H1 (cell line): ENCODE measurements around the gene PSME3. TPM values are rescaled to one million over a fixed set of nuclear protein-coding genes. Genes with fewer than 3 reads are reported as not detected.

ENCODE experiments used
- CTCF ChIA-PET: fragments of 300-600 bp; sonication (Branson Sonifier 250); formaldehyde crosslinking; loops from one replicate; lab custom pipeline; 2021; ENCODE audit not compliant: partially characterized antibody; lab: Charles Lee
- POLR2A ChIA-PET: fragments of 300-600 bp; sonication (Branson Sonifier 250); formaldehyde crosslinking; loops from one replicate; lab custom pipeline; 2021; ENCODE audit warnings: inconsistent platforms; ENCODE audit not compliant: partially characterized antibody; lab: Charles Lee
- DNase-seq, 2 experiments: peaks; one replicate each; pipeline versions ENCODE4 v3.0.0 to v3.0.0-alpha.2; 2010 to 2022; ENCODE audit warnings: low spot score in 2 of 2, low read depth in 1 of 2, mixed read lengths in 1 of 2
- FAIRE-seq: peaks from 2 replicates; lab custom pipeline; 2011; peaks lifted over from hg19 to GRCh38; lab: Jason Lieb, UNC
- H2AFZ ChIP-seq: 2 replicates; pipeline ENCODE4 v1.8.1; 2012; ENCODE audit warnings: low read length, inconsistent platforms
- H2AK5ac ChIP-seq: 2 replicates; pipeline ENCODE4 v1.6.1; 2013; ENCODE audit warnings: low read depth, low read length
- H2BK120ac ChIP-seq: replicated peaks from 2 replicates; pipeline ENCODE3; 2013; ENCODE audit warnings: low read depth, low read length, inconsistent platforms
- H2BK12ac ChIP-seq: 2 replicates; pipeline ENCODE4 v1.6.1; 2013; ENCODE audit warnings: low read depth, low read length
- H2BK15ac ChIP-seq: 2 replicates; pipeline ENCODE4 v1.6.1; 2013; ENCODE audit warnings: low read length
- H2BK20ac ChIP-seq: 2 replicates; pipeline ENCODE4 v1.6.1; 2013; ENCODE audit warnings: low read length
- H2BK5ac ChIP-seq: 2 replicates; pipeline ENCODE4 v1.6.1; 2013; ENCODE audit warnings: low read depth, low read length
- H3K14ac ChIP-seq: 2 replicates; pipeline ENCODE4 v1.6.1; 2013; ENCODE audit warnings: inconsistent platforms; ENCODE audit not compliant: insufficient read length
- H3K18ac ChIP-seq: 2 replicates; pipeline ENCODE4 v1.6.1; 2013; ENCODE audit warnings: low read length; ENCODE audit errors: extremely low read depth
- H3K23ac ChIP-seq: 2 replicates; pipeline ENCODE4 v1.6.1; 2013; ENCODE audit warnings: inconsistent platforms; ENCODE audit not compliant: insufficient read length
- H3K23me2 ChIP-seq: 2 replicates; pipeline ENCODE4 v1.6.1; 2013; ENCODE audit warnings: low read depth, low read length
- H3K27ac ChIP-seq: 2 replicates; pipeline ENCODE4 v1.6.1; 2011; ENCODE audit warnings: low read depth, low read length, inconsistent platforms
- H3K27me3 ChIP-seq, 4 experiments: replicated peaks in 1 of 4; 1 replicate in 1 of 4; 2 replicates in 3 of 4; pipeline versions ENCODE4 v1.6.1 to v1.8.1; 2011 to 2013; ENCODE audit warnings: low read length in 3 of 4, mild to moderate bottlenecking in 3 of 4, inconsistent platforms in 2 of 4, mixed read lengths in 2 of 4, moderate library complexity in 1 of 4; ENCODE audit not compliant: control insufficient read depth in 3 of 4, insufficient read depth in 3 of 4; ENCODE audit errors: extremely low read depth in 1 of 4
- H3K36me3 ChIP-seq, 4 experiments: 2 replicates each; pipeline versions ENCODE4 v1.6.1 to v1.8.1; 2011 to 2013; ENCODE audit warnings: mild to moderate bottlenecking in 4 of 4, low read length in 3 of 4, moderate library complexity in 2 of 4, control low read depth in 1 of 4, inconsistent platforms in 1 of 4; ENCODE audit not compliant: insufficient read depth in 4 of 4, control insufficient read depth in 2 of 4
- H3K4ac ChIP-seq: replicated peaks from 2 replicates; pipeline ENCODE3; 2013; ENCODE audit warnings: low read length, low read depth, mixed read lengths, inconsistent platforms; ENCODE audit not compliant: insufficient read length
- H3K4me1 ChIP-seq, 4 experiments: replicated peaks in 1 of 4; 1 replicate in 1 of 4; 2 replicates in 3 of 4; pipeline versions ENCODE4 v1.6.1 to v1.8.1; 2011 to 2013; ENCODE audit warnings: low read length in 3 of 4, inconsistent platforms in 2 of 4, mixed read lengths in 1 of 4; ENCODE audit not compliant: insufficient read depth in 4 of 4, control insufficient read depth in 3 of 4
- H3K4me2 ChIP-seq, 2 experiments: 2 replicates each; pipeline versions ENCODE4 v1.6.1 to v1.8.1; 2011 to 2013; ENCODE audit warnings: low read depth in 2 of 2, low read length in 2 of 2, control low read depth in 1 of 2, inconsistent platforms in 1 of 2, mild to moderate bottlenecking in 1 of 2; ENCODE audit not compliant: insufficient read depth in 1 of 2
- H3K4me3 ChIP-seq, 4 experiments: fragments of 200-600, 300-600 bp in 1 of 4; sonication (generic), shearing (Covaris generic), sonication (Bioruptor Twin) in 1 of 4; 2 replicates each; pipeline versions ENCODE4 v1.5.1 to v1.8.1; 2011 to 2016; ENCODE audit warnings: low read length in 4 of 4, low read depth in 3 of 4, control low read depth in 2 of 4, inconsistent platforms in 2 of 4, mild to moderate bottlenecking in 2 of 4, mixed read lengths in 1 of 4, moderate library complexity in 1 of 4; ENCODE audit not compliant: insufficient read depth in 2 of 4; ENCODE audit errors: extremely low read depth in 1 of 4
- H3K56ac ChIP-seq: replicated peaks from 2 replicates; pipeline ENCODE3; 2013; ENCODE audit warnings: low read depth, mild to moderate bottlenecking, mixed read lengths, low read length, inconsistent platforms; ENCODE audit not compliant: insufficient read length
- H3K79me1 ChIP-seq: 2 replicates; pipeline ENCODE4 v1.6.1; 2013; ENCODE audit warnings: low read depth, low read length, control low read depth
- H3K79me2 ChIP-seq, 2 experiments: 2 replicates each; pipeline versions ENCODE4 v1.6.1 to v1.8.1; 2012 to 2013; ENCODE audit warnings: low read length in 2 of 2, mild to moderate bottlenecking in 2 of 2, inconsistent platforms in 1 of 2; ENCODE audit not compliant: insufficient read depth in 2 of 2, control insufficient read depth in 1 of 2
- H3K9ac ChIP-seq, 4 experiments: replicated peaks in 1 of 4; 1 replicate in 1 of 4; 2 replicates in 3 of 4; pipeline versions ENCODE4 v1.6.1 to v1.8.1; 2011 to 2013; ENCODE audit warnings: low read depth in 3 of 4, low read length in 3 of 4, control low read depth in 2 of 4, mild to moderate bottlenecking in 2 of 4, moderate library complexity in 2 of 4, inconsistent platforms in 1 of 4; ENCODE audit errors: extremely low read depth in 1 of 4
- H3K9me3 ChIP-seq, 2 experiments: 2 replicates each; pipeline versions ENCODE4 v1.6.1 to v1.8.1; 2012 to 2013; ENCODE audit warnings: mild to moderate bottlenecking in 2 of 2, moderate library complexity in 2 of 2, control low read depth in 1 of 2, inconsistent platforms in 1 of 2, low read depth in 1 of 2, low read length in 1 of 2, mixed read lengths in 1 of 2; ENCODE audit not compliant: insufficient read depth in 2 of 2
- H4K20me1 ChIP-seq, 2 experiments: replicated peaks in 1 of 2; 2 replicates each; pipeline versions ENCODE3 to v1.8.1; 2011 to 2013; ENCODE audit warnings: inconsistent platforms in 2 of 2, low read length in 2 of 2, mild to moderate bottlenecking in 1 of 2; ENCODE audit not compliant: insufficient read depth in 2 of 2, control insufficient read depth in 1 of 2
- H4K5ac ChIP-seq: 2 replicates; pipeline ENCODE4 v1.6.1; 2013; ENCODE audit warnings: low read length, low read depth, mixed read lengths, inconsistent platforms; ENCODE audit not compliant: insufficient read length
- H4K8ac ChIP-seq: 2 replicates; pipeline ENCODE4 v1.8.0; 2013; ENCODE audit warnings: mild to moderate bottlenecking, moderate library complexity, low read length, inconsistent platforms; ENCODE audit not compliant: insufficient read depth; ENCODE audit errors: extremely low read depth
- H4K91ac ChIP-seq: replicated peaks from 2 replicates; pipeline ENCODE3; 2013; ENCODE audit warnings: low read length, mixed read lengths, inconsistent platforms; ENCODE audit not compliant: insufficient read length
- CBX8 ChIP-seq: fragments of 300-800, 300-1000 bp; sonication (generic); IDR thresholded peaks from 2 replicates; pipeline ENCODE4 v1.7.1; 2016; ENCODE audit warnings: low read depth, low read length, borderline replicate concordance
- CHD2 ChIP-seq: IDR thresholded peaks from 2 replicates; pipeline ENCODE4 v1.6.1; 2012; ENCODE audit warnings: low read length, improper control_type of control experiment
- CREB1 ChIP-seq: IDR thresholded peaks from 2 replicates; pipeline ENCODE4 v1.6.1; 2012; ENCODE audit warnings: inconsistent platforms
- NRF1 ChIP-seq: IDR thresholded peaks from 2 replicates; pipeline ENCODE4 v1.6.1; 2011; ENCODE audit warnings: mild to moderate bottlenecking, low read depth, low read length, improper control_type of control experiment
- SIRT6 ChIP-seq: IDR thresholded peaks from one replicate; pipeline ENCODE4 v1.7.1; 2012; ENCODE audit warnings: low read length, inconsistent platforms
- SP4 ChIP-seq: IDR thresholded peaks from 2 replicates; pipeline ENCODE4 v1.6.1; 2012; ENCODE audit warnings: low read length, inconsistent platforms
- SUZ12 ChIP-seq: fragments of 200-600 bp; sonication (generic); IDR thresholded peaks from 2 replicates; pipeline ENCODE4 v1.6.1; 2012; ENCODE audit warnings: mild to moderate bottlenecking, inconsistent platforms, low read length, moderate library complexity, mixed read lengths
- YY1 ChIP-seq: IDR thresholded peaks from 2 replicates; pipeline ENCODE4 v1.6.1; 2011; ENCODE audit warnings: low read depth, mild to moderate bottlenecking, low read length
- WGBS, 2 experiments: shearing (Covaris generic) in 1 of 2; methylation state at CpG; one replicate each; pipeline versions ENCODE4 v1.1.6 to v1.1.7; 2013 to 2015; ENCODE audit warnings: low lambda C conversion rate in 2 of 2, mixed read lengths in 2 of 2, inconsistent platforms in 1 of 2, low coverage in 1 of 2, missing lambda C conversion rate in 1 of 2; ENCODE audit not compliant: insufficient replicate concordance in 2 of 2, insufficient coverage in 1 of 2, insufficient read length in 1 of 2; ENCODE audit errors: extremely low coverage in 1 of 2, missing lambda C conversion rate in 1 of 2; 5-methylcytosine and 5-hydroxymethylcytosine counted together
- polyA plus RNA-seq, 7 experiments: library from polyadenylated mRNA; depleted of rRNA in 3 of 7; stranded (reverse) in 5 of 7; unstranded in 2 of 7; fragments of >200 nt in 5 of 7; fragments of 200-250 nt in 2 of 7; gene quantifications; 1 replicate in 5 of 7; 2 replicates in 1 of 7; 4 replicates in 1 of 7; pipeline versions ENCODE4 v1.2.1 to v1.2.3, GENCODE V29; 2011 to 2013; ENCODE audit warnings: missing spikeins in 2 of 7, mixed read lengths in 2 of 7
- total RNA-seq: library from RNA; stranded (reverse); fragmentation: NEBNext Ultra II Directional; extraction: Animal tissue kit (Norgen Biotek cat#: 25700); gene quantifications from 2 replicates; pipeline ENCODE4 v1.2.1, GENCODE V29; 2021
- TF ChIP-seq, protein P1 (sequence below), 3 experiments: IDR thresholded peaks; 1 replicate in 2 of 3; 2 replicates in 1 of 3; pipeline versions ENCODE4 v1.5.1 to v1.6.1; 2011; ENCODE audit warnings: low read length in 3 of 3, mild to moderate bottlenecking in 3 of 3, inconsistent platforms in 2 of 3, low read depth in 1 of 3, moderate library complexity in 1 of 3; ENCODE audit not compliant: insufficient read depth in 1 of 3; ENCODE audit errors: control extremely low read depth in 1 of 3

PSME3 gene
- total and polyA plus RNA-seq, 2 of the 8 experiments (the other 6 are each of a cell fraction or from before 2014, with no cell fraction given): 149 to 224 TPM

DNA sequence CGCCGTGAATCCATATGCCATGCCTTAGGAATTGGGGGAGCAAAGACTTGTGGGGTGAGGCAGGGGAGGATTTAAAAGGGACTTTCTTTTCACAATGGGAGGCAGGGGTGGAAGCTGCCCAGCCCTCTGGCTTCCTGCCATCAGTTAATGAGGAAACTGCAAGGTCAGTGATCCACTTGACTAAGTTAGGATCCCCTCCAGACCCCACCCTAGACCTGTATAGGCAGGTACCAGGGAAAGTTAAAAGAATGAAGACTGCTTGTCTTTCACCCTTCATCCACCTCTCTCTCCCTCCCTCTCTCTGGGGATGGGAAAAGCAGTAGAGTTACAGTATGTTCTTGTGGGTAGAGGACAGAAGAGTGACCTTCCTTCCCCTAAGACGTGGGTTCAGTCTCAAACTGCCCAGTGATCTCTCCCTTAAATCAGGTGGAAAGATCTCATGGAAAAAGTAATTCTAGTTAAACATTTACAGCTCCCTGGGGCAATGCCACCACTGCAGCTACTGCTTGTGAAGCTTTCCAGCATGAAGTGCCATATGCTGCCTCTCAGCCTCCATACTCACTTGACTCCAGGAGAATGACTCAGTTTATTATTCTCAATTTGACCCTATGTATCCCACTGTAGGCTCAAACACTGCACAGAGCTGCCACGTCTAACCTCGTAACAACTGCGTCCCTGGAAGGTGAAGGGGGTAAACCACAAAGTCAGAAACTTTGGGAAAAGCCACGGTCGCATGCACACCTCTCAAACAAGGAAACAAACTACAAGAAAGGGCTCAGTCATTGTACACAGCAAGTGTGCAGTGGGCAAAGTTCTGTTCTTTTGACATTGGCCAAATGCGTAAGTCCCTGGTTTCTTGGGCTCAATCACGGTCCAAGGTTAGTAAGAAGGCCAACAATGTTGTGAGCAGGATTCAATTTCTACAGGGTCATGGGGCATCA, 35.9 kb upstream of the PSME3 start:
- H3K23ac ChIP-seq: no peak overlapping the region
- no peak overlapping the region for H4K8ac ChIP-seq
- H3K27ac ChIP-seq: no peak overlapping the region
- H3K4me1 ChIP-seq: peaks cover 3 to 5% (median 4%) of the 10 kb centered on the region in 4 experiments; a peak in 6 of 7 replicates
- H2BK15ac ChIP-seq: no peak overlapping the region
- no peak overlapping the region for H3K4ac ChIP-seq
- ChIA-PET POLR2A (interaction anchor here (0.5 to 3.1 kb wide), 9 partner anchors 8 to 248 kb away, joined by 3 to 17 read pairs (median 3); partner anchors contain the start of gene WNK4), CTCF (interaction anchor here (0.8 to 2.1 kb wide), 10 partner anchors 20 to 219 kb away, joined by 3 to 7 read pairs (median 4); no protein-coding TSS in a partner anchor)
- H3K23me2 ChIP-seq: no peaks in the 10 kb centered on the region
- no peak overlapping the region for H4K91ac ChIP-seq
- no peaks in the 10 kb centered on the region; the same call in 1 of the 2 replicates for H3K79me1 ChIP-seq
- no peak for FAIRE-seq
- no peak overlapping the region for H4K5ac ChIP-seq
- H3K4me2 ChIP-seq: peak overlapping the region; percentile 85 to 95
- peak overlapping the region in 3 of 4 experiments; percentile 89 to 93 (median 90); a peak in 3 of 7 replicates for H3K9ac ChIP-seq
- 89% methylated on average over 10 of the region's 10 CpGs; no CpG with 5 or more reads in 1 of the 2 experiments for WGBS, 2 experiments
- H3K14ac ChIP-seq: no peak overlapping the region
- H2BK5ac ChIP-seq: no peak overlapping the region
- H2BK12ac ChIP-seq: no peak overlapping the region
- peak overlapping the region; percentile 90 to 100 (median 98) for H3K4me3 ChIP-seq
- H4K20me1 ChIP-seq: peaks cover 0 to 2% of the 10 kb centered on the region in 2 experiments
- no peaks in the 10 kb centered on the region for H3K36me3 ChIP-seq
- no peak overlapping the region for H2AK5ac ChIP-seq
- peaks cover 0 to 11% (median 8%) of the 10 kb centered on the region in 4 experiments; a peak in 6 of 7 replicates for H3K27me3 ChIP-seq
- DNase-seq: no peak
- H2BK20ac ChIP-seq: no peak overlapping the region
- H3K79me2 ChIP-seq: peaks cover 0 to 6% of the 10 kb centered on the region in 2 experiments; a peak in 2 of 4 replicates
- no peak overlapping the region for H2AFZ ChIP-seq
- peaks cover 5 to 8% of the 10 kb centered on the region in 2 experiments; a peak in 3 of 4 replicates for H3K9me3 ChIP-seq
- H3K18ac ChIP-seq: no peak overlapping the region
- H2BK120ac ChIP-seq: no peak overlapping the region
- H3K56ac ChIP-seq: no peak overlapping the region
- no peak for TF ChIP-seq SIRT6
- no peak for TF ChIP-seq SP4
- no peak for TF ChIP-seq YY1
- no peak for TF ChIP-seq CREB1
- no peak for TF ChIP-seq CBX8
- TF ChIP-seq SUZ12: no peak
- TF ChIP-seq, protein P1, sequence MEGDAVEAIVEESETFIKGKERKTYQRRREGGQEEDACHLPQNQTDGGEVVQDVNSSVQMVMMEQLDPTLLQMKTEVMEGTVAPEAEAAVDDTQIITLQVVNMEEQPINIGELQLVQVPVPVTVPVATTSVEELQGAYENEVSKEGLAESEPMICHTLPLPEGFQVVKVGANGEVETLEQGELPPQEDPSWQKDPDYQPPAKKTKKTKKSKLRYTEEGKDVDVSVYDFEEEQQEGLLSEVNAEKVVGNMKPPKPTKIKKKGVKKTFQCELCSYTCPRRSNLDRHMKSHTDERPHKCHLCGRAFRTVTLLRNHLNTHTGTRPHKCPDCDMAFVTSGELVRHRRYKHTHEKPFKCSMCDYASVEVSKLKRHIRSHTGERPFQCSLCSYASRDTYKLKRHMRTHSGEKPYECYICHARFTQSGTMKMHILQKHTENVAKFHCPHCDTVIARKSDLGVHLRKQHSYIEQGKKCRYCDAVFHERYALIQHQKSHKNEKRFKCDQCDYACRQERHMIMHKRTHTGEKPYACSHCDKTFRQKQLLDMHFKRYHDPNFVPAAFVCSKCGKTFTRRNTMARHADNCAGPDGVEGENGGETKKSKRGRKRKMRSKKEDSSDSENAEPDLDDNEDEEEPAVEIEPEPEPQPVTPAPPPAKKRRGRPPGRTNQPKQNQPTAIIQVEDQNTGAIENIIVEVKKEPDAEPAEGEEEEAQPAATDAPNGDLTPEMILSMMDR (IDR thresholded peaks at IDR 0.05; ENCODE audit: control extremely low read depth in 1 of 3, insufficient read depth in 1 of 3, low read depth in 1 of 3, low read length in 3 of 3): no peak
- no peak for TF ChIP-seq CHD2
- no peak for TF ChIP-seq NRF1
